DND-41 (cell line): ENCODE data around the gene EAF1.
"Not testable (repeated sequence)": the region's sequence is repeated elsewhere in the genome, so short reads cannot be mapped to it uniquely, and the experiment has no call there.

ENCODE experiments used
- ATAC-seq: fragments of 200-7000 bp; cut with Tn5 transposase; 3 replicates; pipeline ENCODE4 v1.9.1; 2021; ENCODE audit warnings: low read depth; ENCODE audit not compliant: insufficient read depth
- DNase-seq: peaks from one replicate; pipeline ENCODE4 v3.0.0-alpha.2; 2020
- H2AFZ ChIP-seq: 2 replicates; pipeline ENCODE4 v1.6.0; 2012; ENCODE audit warnings: low read depth, low read length
- H3K27ac ChIP-seq: 2 replicates; pipeline ENCODE4 v1.5.1; 2012; ENCODE audit warnings: low read length, inconsistent platforms
- H3K27me3 ChIP-seq: fragments of 200-600 bp; sonication (generic); 2 replicates; pipeline ENCODE4 v1.6.0; 2012; ENCODE audit warnings: low read length, mild to moderate bottlenecking, inconsistent platforms; ENCODE audit not compliant: insufficient read depth, poor library complexity
- H3K36me3 ChIP-seq: 2 replicates; pipeline ENCODE4 v1.5.1; 2012; ENCODE audit warnings: low read length, inconsistent platforms; ENCODE audit not compliant: insufficient read depth
- H3K4me1 ChIP-seq: 2 replicates; pipeline ENCODE4 v1.5.1; 2012; ENCODE audit warnings: mild to moderate bottlenecking, low read length; ENCODE audit not compliant: insufficient read depth
- H3K4me2 ChIP-seq: 2 replicates; pipeline ENCODE4 v1.6.0; 2012; ENCODE audit warnings: mild to moderate bottlenecking, moderate library complexity, low read length, inconsistent platforms; ENCODE audit not compliant: insufficient read depth
- H3K4me3 ChIP-seq, 2 experiments: fragments of 200-600 bp in 1 of 2; shearing (Covaris generic) in 1 of 2; 2 replicates each; pipeline ENCODE4 v1.5.1; 2012 to 2016; ENCODE audit warnings: inconsistent platforms in 2 of 2, low read length in 2 of 2, mild to moderate bottlenecking in 2 of 2, low read depth in 1 of 2, moderate library complexity in 1 of 2
- H3K79me2 ChIP-seq: 2 replicates; pipeline ENCODE4 v1.6.0; 2012; ENCODE audit warnings: low read length, inconsistent platforms; ENCODE audit not compliant: insufficient read depth
- H3K9ac ChIP-seq: 2 replicates; pipeline ENCODE4 v1.6.0; 2012; ENCODE audit warnings: low read depth, mild to moderate bottlenecking, inconsistent platforms, low read length, moderate library complexity
- H3K9me3 ChIP-seq: 2 replicates; pipeline ENCODE4 v1.5.1; 2012; ENCODE audit warnings: low read length, moderate library complexity, mild to moderate bottlenecking, inconsistent platforms; ENCODE audit not compliant: insufficient read depth, severe bottlenecking
- H4K20me1 ChIP-seq: 2 replicates; pipeline ENCODE4 v1.6.0; 2012; ENCODE audit warnings: low read length; ENCODE audit not compliant: insufficient read depth
- EZH2 ChIP-seq: IDR thresholded peaks from 3 replicates; pipeline ENCODE4 v1.6.1; 2012; ENCODE audit warnings: borderline replicate concordance, low read depth, mild to moderate bottlenecking, moderate library complexity, low read length, inconsistent platforms; ENCODE audit not compliant: severe bottlenecking
- TF ChIP-seq, protein P1 (sequence below): IDR thresholded peaks from 2 replicates; pipeline ENCODE4 v1.5.1; 2012; ENCODE audit warnings: borderline replicate concordance, low read length, moderate library complexity, mild to moderate bottlenecking; ENCODE audit not compliant: poor library complexity, severe bottlenecking; ENCODE audit errors: extremely low read depth

Gene EAF1

GRCh38 chr3:15477951-15478639 is 50.7 kb downstream of the EAF1 start:
- DNase-seq (no peak), ATAC-seq (no peak)
- Histone ChIP-seq H4K20me1 (no peaks in the 10 kb centered on the region), H3K36me3 (no peaks in the 10 kb centered on the region), H3K4me3 (no peak overlapping the region), H3K9ac (no peak overlapping the region), H2AFZ (no peak overlapping the region), H3K4me1 (no peaks in the 10 kb centered on the region), H3K79me2 (no peaks in the 10 kb centered on the region), H3K9me3 (no peaks in the 10 kb centered on the region), H3K27ac (no peak overlapping the region), H3K27me3 (no peaks in the 10 kb centered on the region), H3K4me2 (no peak overlapping the region)
- TF ChIP-seq, protein P1, sequence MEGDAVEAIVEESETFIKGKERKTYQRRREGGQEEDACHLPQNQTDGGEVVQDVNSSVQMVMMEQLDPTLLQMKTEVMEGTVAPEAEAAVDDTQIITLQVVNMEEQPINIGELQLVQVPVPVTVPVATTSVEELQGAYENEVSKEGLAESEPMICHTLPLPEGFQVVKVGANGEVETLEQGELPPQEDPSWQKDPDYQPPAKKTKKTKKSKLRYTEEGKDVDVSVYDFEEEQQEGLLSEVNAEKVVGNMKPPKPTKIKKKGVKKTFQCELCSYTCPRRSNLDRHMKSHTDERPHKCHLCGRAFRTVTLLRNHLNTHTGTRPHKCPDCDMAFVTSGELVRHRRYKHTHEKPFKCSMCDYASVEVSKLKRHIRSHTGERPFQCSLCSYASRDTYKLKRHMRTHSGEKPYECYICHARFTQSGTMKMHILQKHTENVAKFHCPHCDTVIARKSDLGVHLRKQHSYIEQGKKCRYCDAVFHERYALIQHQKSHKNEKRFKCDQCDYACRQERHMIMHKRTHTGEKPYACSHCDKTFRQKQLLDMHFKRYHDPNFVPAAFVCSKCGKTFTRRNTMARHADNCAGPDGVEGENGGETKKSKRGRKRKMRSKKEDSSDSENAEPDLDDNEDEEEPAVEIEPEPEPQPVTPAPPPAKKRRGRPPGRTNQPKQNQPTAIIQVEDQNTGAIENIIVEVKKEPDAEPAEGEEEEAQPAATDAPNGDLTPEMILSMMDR: no peak
- TF ChIP-seq EZH2: no peak

- no peaks in the 10 kb centered on the region for H3K79me2 ChIP-seq
- DNase-seq (no peak), ATAC-seq (no peak)
- H3K9me3 ChIP-seq: no peaks in the 10 kb centered on the region
- no peaks in the 10 kb centered on the region for H3K4me1 ChIP-seq
- H3K36me3 ChIP-seq: no peaks in the 10 kb centered on the region
- H4K20me1 ChIP-seq: no peaks in the 10 kb centered on the region
- no peak overlapping the region for H3K4me2 ChIP-seq
- H3K27ac ChIP-seq: no peak overlapping the region
- no peaks in the 10 kb centered on the region for H3K27me3 ChIP-seq
- no peak overlapping the region for H3K9ac ChIP-seq
- H3K4me3 ChIP-seq: no peak overlapping the region
- TF ChIP-seq, protein P1: no peak
- TF ChIP-seq EZH2: no peak
- no peak overlapping the region for H2AFZ ChIP-seq
Observed at GRCh38 chr3:15478640-15478979, 51.2 kb downstream of the EAF1 start.

- H3K4me2 ChIP-seq: no peak overlapping the region
- ATAC-seq: no peak
- H4K20me1 ChIP-seq: no peaks in the 10 kb centered on the region
- no peak for TF ChIP-seq EZH2
- TF ChIP-seq, protein P1: no peak
- H3K9ac ChIP-seq: no peak overlapping the region
- no peak overlapping the region for H3K27ac ChIP-seq
- H2AFZ ChIP-seq: no peak overlapping the region
- no peak overlapping the region for H3K4me3 ChIP-seq
- DNase-seq: no peak
- H3K36me3 ChIP-seq: no peaks in the 10 kb centered on the region
- no peaks in the 10 kb centered on the region for H3K4me1 ChIP-seq
- H3K79me2 ChIP-seq: no peaks in the 10 kb centered on the region
- H3K27me3 ChIP-seq: no peaks in the 10 kb centered on the region
- no peaks in the 10 kb centered on the region for H3K9me3 ChIP-seq
Observed at GRCh38 chr3:15479400-15480224, 52.2 kb downstream of the EAF1 start.

DNA sequence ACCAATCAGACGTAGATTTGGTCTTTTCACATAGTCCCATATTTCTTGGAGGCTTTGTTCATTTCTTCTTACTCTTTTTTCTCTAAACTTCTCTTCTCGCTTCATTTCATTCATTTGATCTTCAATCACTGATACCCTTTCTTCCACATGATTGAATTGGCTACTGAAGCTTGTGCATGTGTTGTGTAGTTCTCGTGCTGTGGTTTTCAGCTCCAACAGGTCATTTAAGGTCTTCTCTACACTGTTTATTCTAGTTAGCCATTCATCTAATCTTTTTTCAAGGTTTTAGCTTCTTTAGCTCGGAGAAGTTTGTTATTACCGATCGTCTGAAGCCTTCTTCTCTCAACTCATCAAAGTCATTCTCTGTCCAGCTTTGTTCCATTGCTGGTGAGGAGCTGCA is 57.2 kb downstream of the EAF1 start:
- not testable (repeated sequence) for H3K9me3 ChIP-seq, H3K27me3 ChIP-seq, H3K27ac ChIP-seq, H3K79me2 ChIP-seq, H4K20me1 ChIP-seq, H3K4me3 ChIP-seq, H3K36me3 ChIP-seq, H2AFZ ChIP-seq, DNase-seq, ATAC-seq, H3K9ac ChIP-seq, H3K4me2 ChIP-seq, H3K4me1 ChIP-seq
